Astrocyte (in vitro differentiated cells and primary cell): ENCODE measurements around the gene ACKR4. TPM values are rescaled to one million over a fixed set of nuclear protein-coding genes. Genes with fewer than 3 reads are reported as not detected.

Experiments
- DNase-seq: peaks from one replicate; pipeline ENCODE4 v3.0.0-alpha.2; 2010; ENCODE audit warnings: low read depth
- FAIRE-seq: peaks from 2 replicates; lab custom pipeline; 2011; peaks lifted over from hg19 to GRCh38; lab: Jason Lieb, UNC
- H2AFZ ChIP-seq: 2 replicates; pipeline ENCODE4 v1.6.0; 2012; ENCODE audit warnings: low read depth, low read length, inconsistent platforms
- H3K27ac ChIP-seq: 2 replicates; pipeline ENCODE4 v1.5.1; 2011; ENCODE audit warnings: low read depth, low read length, inconsistent platforms
- H3K27me3 ChIP-seq: 2 replicates; pipeline ENCODE4 v1.6.0; 2011; ENCODE audit warnings: low read length, inconsistent platforms; ENCODE audit not compliant: insufficient read depth
- H3K36me3 ChIP-seq: 2 replicates; pipeline ENCODE4 v1.5.1; 2011; ENCODE audit warnings: low read length, inconsistent platforms; ENCODE audit not compliant: insufficient read depth
- H3K4me1 ChIP-seq: 2 replicates; pipeline ENCODE4 v1.5.1; 2011; ENCODE audit warnings: low read length, inconsistent platforms; ENCODE audit not compliant: insufficient read depth
- H3K4me2 ChIP-seq: 2 replicates; pipeline ENCODE4 v1.6.0; 2012; ENCODE audit warnings: low read length, inconsistent platforms
- H3K4me3 ChIP-seq: 2 replicates; pipeline ENCODE4 v1.5.1; 2011; ENCODE audit warnings: low read depth, mild to moderate bottlenecking, low read length, inconsistent platforms; ENCODE audit not compliant: insufficient read depth
- H3K79me2 ChIP-seq: 2 replicates; pipeline ENCODE4 v1.6.0; 2012; ENCODE audit warnings: mild to moderate bottlenecking, low read length, inconsistent platforms; ENCODE audit not compliant: insufficient read depth
- H3K9ac ChIP-seq: 2 replicates; pipeline ENCODE4 v1.6.0; 2012; ENCODE audit warnings: mild to moderate bottlenecking, low read length, inconsistent platforms
- H3K9me3 ChIP-seq: 2 replicates; pipeline ENCODE4 v1.5.1; 2012; ENCODE audit warnings: low read depth, mild to moderate bottlenecking, low read length, inconsistent platforms; ENCODE audit not compliant: insufficient read depth
- H4K20me1 ChIP-seq: 2 replicates; pipeline ENCODE4 v1.6.0; 2012; ENCODE audit warnings: low read length, inconsistent platforms; ENCODE audit not compliant: insufficient read depth
- H3K27ac Mint-ChIP-seq: one replicate; pipeline ENCODE4 v1.8.0; 2021; ENCODE audit warnings: mild to moderate bottlenecking, mixed read lengths; ENCODE audit not compliant: unreplicated experiment
- H3K27me3 Mint-ChIP-seq: one replicate; pipeline ENCODE4 v1.8.0; 2021; ENCODE audit warnings: low read depth, mixed read lengths; ENCODE audit not compliant: unreplicated experiment
- H3K36me3 Mint-ChIP-seq: one replicate; pipeline ENCODE4 v1.8.0; 2021; ENCODE audit warnings: low read depth, mixed read lengths; ENCODE audit not compliant: unreplicated experiment
- H3K4me1 Mint-ChIP-seq: one replicate; pipeline ENCODE4 v1.8.0; 2021; ENCODE audit warnings: low read depth, mixed read lengths; ENCODE audit not compliant: unreplicated experiment
- H3K4me3 Mint-ChIP-seq: one replicate; pipeline ENCODE4 v1.8.0; 2021; ENCODE audit warnings: mild to moderate bottlenecking, moderate library complexity, mixed read lengths; ENCODE audit not compliant: unreplicated experiment
- H3K9me3 Mint-ChIP-seq: one replicate; pipeline ENCODE4 v1.8.0; 2021; ENCODE audit warnings: mild to moderate bottlenecking, mixed read lengths; ENCODE audit not compliant: unreplicated experiment
- CTCF ChIP-seq: IDR thresholded peaks from 2 replicates; pipeline ENCODE4 v1.5.1; 2011; ENCODE audit warnings: low read depth, mild to moderate bottlenecking, inconsistent platforms, low read length, moderate library complexity; ENCODE audit not compliant: insufficient read depth
- EZH2 ChIP-seq: IDR thresholded peaks from 2 replicates; pipeline ENCODE4 v1.6.1; 2012; ENCODE audit warnings: mild to moderate bottlenecking, low read length, inconsistent platforms; ENCODE audit not compliant: insufficient read depth
- total RNA-seq: library from RNA; stranded (reverse); gene quantifications from 2 replicates; pipeline ENCODE4 v1.2.1, GENCODE V29; 2021

ACKR4 gene
- total RNA-seq, 1 donor from 2014 or later, result not detected

GRCh38 chr3:132550579-132551305 lies 46.3 kb upstream of the ACKR4 start:
- H2AFZ ChIP-seq, result no peak overlapping the region
- H3K4me1 ChIP-seq, result peaks cover 23% of the 10 kb centered on the region
- no peak overlapping the region for H3K4me3 ChIP-seq
- H3K36me3 ChIP-seq, result no peaks in the 10 kb centered on the region
- Mint-ChIP-seq H3K27ac (no peak overlapping the region), H3K27me3 (peaks cover 1% of the 10 kb centered on the region), H3K4me3 (no peak overlapping the region), H3K9me3 (no peaks in the 10 kb centered on the region), H3K4me1 (peaks cover 8% of the 10 kb centered on the region), H3K36me3 (peaks cover 1% of the 10 kb centered on the region)
- no peak overlapping the region for H3K9ac ChIP-seq
- DNase-seq (peak; percentile 36), FAIRE-seq (no peak)
- H3K27me3 ChIP-seq, result no peaks in the 10 kb centered on the region
- no peaks in the 10 kb centered on the region for H3K9me3 ChIP-seq
- no peak overlapping the region for H3K27ac ChIP-seq
- peak overlapping the region; percentile 37 for H3K4me2 ChIP-seq
- TF ChIP-seq CTCF, result no peak
- TF ChIP-seq EZH2, result no peak
- no peaks in the 10 kb centered on the region for H4K20me1 ChIP-seq
- H3K79me2 ChIP-seq, result no peaks in the 10 kb centered on the region

- no peak overlapping the region for H2AFZ ChIP-seq
- H3K36me3 Mint-ChIP-seq, result peaks cover 8% of the 10 kb centered on the region
- no peak overlapping the region for H3K27ac ChIP-seq
- no peaks in the 10 kb centered on the region for H3K27me3 ChIP-seq
- FAIRE-seq, result no peak
- peaks cover 8% of the 10 kb centered on the region for H3K4me1 Mint-ChIP-seq
- no peak overlapping the region for H3K27ac Mint-ChIP-seq
- peaks cover 1% of the 10 kb centered on the region for H3K27me3 Mint-ChIP-seq
- H3K9me3 Mint-ChIP-seq, result no peaks in the 10 kb centered on the region
- H4K20me1 ChIP-seq, result no peaks in the 10 kb centered on the region
- no peak for TF ChIP-seq CTCF
- TF ChIP-seq EZH2, result no peak
- no peaks in the 10 kb centered on the region for H3K79me2 ChIP-seq
- H3K4me3 ChIP-seq, result no peak overlapping the region
- H3K9me3 ChIP-seq, result no peaks in the 10 kb centered on the region
- H3K4me2 ChIP-seq, result no peak overlapping the region
- peaks cover 23% of the 10 kb centered on the region for H3K4me1 ChIP-seq
- no peak overlapping the region for H3K4me3 Mint-ChIP-seq
- DNase-seq, result no peak
- no peak overlapping the region for H3K9ac ChIP-seq
- no peaks in the 10 kb centered on the region for H3K36me3 ChIP-seq
These were observed 43.2 kb upstream of the ACKR4 start for GRCh38 chr3:132553826-132554225.

GRCh38 chr3:132554437-132554836 lies 42.6 kb upstream of the ACKR4 start:
- Histone ChIP-seq H2AFZ (no peak overlapping the region), H3K4me1 (peaks cover 20% of the 10 kb centered on the region), H3K9me3 (no peaks in the 10 kb centered on the region), H3K9ac (no peak overlapping the region), H3K79me2 (no peaks in the 10 kb centered on the region), H3K27ac (no peak overlapping the region), H3K4me2 (peak overlapping the region; percentile 20), H3K4me3 (no peak overlapping the region), H3K36me3 (no peaks in the 10 kb centered on the region), H3K27me3 (no peaks in the 10 kb centered on the region), H4K20me1 (no peaks in the 10 kb centered on the region)
- Mint-ChIP-seq H3K27ac (no peak overlapping the region), H3K27me3 (peaks cover 1% of the 10 kb centered on the region), H3K9me3 (no peaks in the 10 kb centered on the region), H3K4me1 (peaks cover 7% of the 10 kb centered on the region), H3K36me3 (peaks cover 8% of the 10 kb centered on the region), H3K4me3 (no peak overlapping the region)
- DNase-seq, result peak; percentile 50
- FAIRE-seq, result no peak
- TF ChIP-seq EZH2 (no peak), CTCF (no peak)
